ENCODE data around the gene LSAMP. TPM values are rescaled to one million over a fixed set of nuclear protein-coding genes. Genes with fewer than 3 reads are reported as not detected.

Gene LSAMP
- total RNA-seq, 2 donors from 2014 or later = 1.7 to 2.1 TPM

DNA sequence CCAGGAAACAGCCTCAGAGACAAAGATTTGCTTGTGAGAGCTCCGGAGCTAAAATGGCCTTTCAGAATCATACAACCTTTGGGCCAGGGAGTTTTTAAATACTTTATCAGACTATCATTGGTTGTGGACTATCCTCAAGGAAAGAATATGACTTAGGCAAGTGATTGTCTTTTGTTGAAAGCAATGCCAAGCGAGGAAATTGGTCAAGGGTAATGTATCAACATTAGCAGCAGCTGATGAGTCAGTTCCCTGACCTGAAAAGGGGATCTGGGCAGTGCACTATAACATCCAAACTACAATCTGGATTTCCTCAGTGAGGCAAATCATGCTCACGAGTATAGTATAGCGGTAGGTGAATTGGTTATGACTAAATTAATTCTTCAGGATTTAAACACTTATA, 303.6 kb downstream of the LSAMP start:
- H3K4me3 ChIP-seq = no peak overlapping the region
- peaks cover 0 to 16% of the 10 kb centered on the region in 2 donors for H3K9me3 ChIP-seq
- TF ChIP-seq CTCF (IDR thresholded peaks at IDR 0.05) = no peak
- H3K27me3 ChIP-seq = no peaks in the 10 kb centered on the region
- no peaks in the 10 kb centered on the region for H3K36me3 ChIP-seq
- no peaks in the 10 kb centered on the region for H3K4me1 ChIP-seq
- DNase-seq (ENCODE audit: low spot score) = no peak
- no peak overlapping the region for H3K27ac ChIP-seq

GRCh38 chr3:116140100-116140689, 305.1 kb downstream of the LSAMP start:
- H3K36me3 ChIP-seq = no peaks in the 10 kb centered on the region
- DNase-seq (ENCODE audit: low spot score) = no peak
- H3K4me3 ChIP-seq = no peak overlapping the region
- no peak overlapping the region for H3K27ac ChIP-seq
- no peaks in the 10 kb centered on the region for H3K27me3 ChIP-seq
- no peaks in the 10 kb centered on the region for H3K4me1 ChIP-seq
- peaks cover 0 to 2% of the 10 kb centered on the region in 2 donors for H3K9me3 ChIP-seq
- peak; percentile 35 to 78 for TF ChIP-seq CTCF (IDR thresholded peaks at IDR 0.05)

- Histone ChIP-seq H3K4me1 (no peaks in the 10 kb centered on the region), H3K36me3 (no peaks in the 10 kb centered on the region), H3K27ac (no peak overlapping the region), H3K27me3 (no peaks in the 10 kb centered on the region), H3K4me3 (no peak overlapping the region), H3K9me3 (no peaks in the 10 kb centered on the region)
- DNase-seq (ENCODE audit: low spot score) = no peak
- TF ChIP-seq CTCF (IDR thresholded peaks at IDR 0.05) = no peak
Observed at GRCh38 chr3:116139641-116140040, 305.6 kb downstream of the LSAMP start.

GRCh38 chr3:116135457-116136085, 309.7 kb downstream of the LSAMP start:
- no peaks in the 10 kb centered on the region for H3K4me1 ChIP-seq
- peak; percentile 67 for DNase-seq (ENCODE audit: low spot score)
- no peaks in the 10 kb centered on the region for H3K27me3 ChIP-seq
- peak overlapping the region in 1 of 2 donors; percentile 11 for H3K27ac ChIP-seq
- TF ChIP-seq CTCF (IDR thresholded peaks at IDR 0.05) = no peak
- no peak overlapping the region for H3K4me3 ChIP-seq
- H3K36me3 ChIP-seq = no peaks in the 10 kb centered on the region
- H3K9me3 ChIP-seq = no peaks in the 10 kb centered on the region

DNA sequence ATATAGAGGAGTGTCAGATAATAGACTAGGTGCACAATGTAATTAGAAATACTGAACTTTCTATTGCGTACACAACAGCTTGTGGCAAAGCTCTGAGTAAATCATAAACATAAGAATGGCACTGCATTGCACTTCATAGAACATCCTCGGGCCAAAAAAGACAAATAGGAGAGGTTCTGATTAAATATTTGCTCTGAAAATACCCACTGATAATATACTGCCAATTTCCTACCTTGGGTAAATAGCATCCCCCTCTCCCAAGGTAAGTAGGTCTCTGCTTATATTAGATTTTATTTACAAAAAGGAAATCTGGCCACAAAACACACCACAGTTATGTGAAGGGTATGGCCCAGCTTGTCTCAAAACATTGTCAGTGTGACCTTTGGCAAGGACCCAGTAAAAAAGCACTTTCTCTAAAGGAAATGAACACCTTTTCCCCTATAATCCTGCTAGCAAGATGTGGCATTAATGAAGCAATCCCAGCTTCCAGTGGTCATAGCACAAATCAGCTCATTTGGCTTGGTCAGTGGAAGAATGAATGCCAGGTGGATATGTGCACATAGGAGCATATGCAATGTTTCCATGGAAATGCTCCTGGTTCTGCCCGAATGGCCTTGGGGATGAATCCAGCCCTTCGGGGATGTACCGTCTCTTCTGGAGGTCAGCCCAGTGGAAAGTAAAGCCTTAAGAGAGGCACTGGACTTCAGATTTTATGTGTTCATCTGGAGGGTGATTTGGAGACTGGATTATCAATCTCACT, 315.9 kb downstream of the LSAMP start:
- no peak for TF ChIP-seq CTCF (IDR thresholded peaks at IDR 0.05)
- Histone ChIP-seq H3K36me3 (no peaks in the 10 kb centered on the region), H3K27me3 (no peaks in the 10 kb centered on the region), H3K27ac (no peak overlapping the region), H3K9me3 (no peaks in the 10 kb centered on the region), H3K4me1 (no peaks in the 10 kb centered on the region), H3K4me3 (no peak overlapping the region)
- no peak for DNase-seq (ENCODE audit: low spot score)

All from right atrium auricular region (tissue), 2 donors.